ENCODE measurements around the gene EPHA2. TPM values are rescaled to one million over a fixed set of nuclear protein-coding genes. Genes with fewer than 3 reads are reported as not detected.

Gene EPHA2
- total RNA-seq, 1 experiment from 2014 or later: 91.6 TPM

GRCh38 chr1:16075337-16076030 is 80.4 kb downstream of the EPHA2 start:
- ChIA-PET CTCF (no interaction called here), POLR2A (ENCODE audit: low non-redundant PET) (no interaction called here)
- no peak overlapping the region for H3K4me3 ChIP-seq (ENCODE audit: low read depth, low read length, poor library complexity, severe bottlenecking)
- no peak for DNase-seq (ENCODE audit: low spot score)
- no peaks in the 10 kb centered on the region for H3K9me3 ChIP-seq (ENCODE audit: low read depth, low read length, poor library complexity, severe bottlenecking)
- no peaks in the 10 kb centered on the region for H3K4me1 ChIP-seq (ENCODE audit: insufficient read depth, low read length, poor library complexity, severe bottlenecking)
- BruUV-seq (replicated peaks): no TSS peak
- no peak for TF ChIP-seq EZH2 (IDR thresholded peaks at IDR 0.05; ENCODE audit: borderline replicate concordance, low read depth, low read length, poor library complexity, severe bottlenecking)
- H3K27ac ChIP-seq (ENCODE audit: low read depth, low read length, poor library complexity, severe bottlenecking): no peak overlapping the region
- no peaks in the 10 kb centered on the region for H3K36me3 ChIP-seq (ENCODE audit: insufficient read depth, low read length, poor library complexity, severe bottlenecking)
- no peaks in the 10 kb centered on the region for H3K27me3 ChIP-seq (replicated peaks; ENCODE audit: insufficient read depth, low read depth, low read length, poor library complexity)
- intact Hi-C loops (cut with micrococcal nuclease; ENCODE audit: unreplicated experiment): no loop called here

Other genes with a start within 250 kb of the EPHA2 start
- gene ZBTB17, start 180.0 kb downstream of the EPHA2 start, total RNA-seq (2021): 50.1 and 50.3 TPM in 2 replicates
- gene SRARP, start 151.8 kb downstream of the EPHA2 start, total RNA-seq (2021): not detected in 2 replicates
- gene HSPB7, start 138.0 kb downstream of the EPHA2 start, total RNA-seq (2021): not detected in 2 replicates
- gene CLCNKA, start 134.0 kb downstream of the EPHA2 start, total RNA-seq (2021): 0.26 TPM in 1 of 2 replicates, not detected in the other
- 0.13 TPM in 1 of 2 replicates, not detected in the other for gene CLCNKB, start 112.3 kb downstream of the EPHA2 start, total RNA-seq (2021)
- gene FAM131C, start 82.4 kb downstream of the EPHA2 start, total RNA-seq (2021): 0.71 and 1.3 TPM in 2 replicates
- gene ARHGEF19, start 56.6 kb upstream of the EPHA2 start, total RNA-seq (2021): 5.2 and 5.8 TPM in 2 replicates
- 5.5 and 7.6 TPM in 2 replicates for gene CPLANE2, start 81.1 kb upstream of the EPHA2 start, total RNA-seq (2021)
- 19.5 and 21.1 TPM in 2 replicates for gene FBXO42, start 196.4 kb upstream of the EPHA2 start, total RNA-seq (2021)
- 174 and 187 TPM in 2 replicates for gene SZRD1, start 211.2 kb upstream of the EPHA2 start, total RNA-seq (2021)